ENCODE data around the gene SOX18. TPM values are rescaled to one million over a fixed set of nuclear protein-coding genes. Genes with fewer than 3 reads are reported as not detected.
A peak's percentile ranks its signal among the peaks of the same experiment; 100 is the strongest.

The SOX18 gene
- total RNA-seq: 1 to 10 TPM in 3 of 4 donors, under 1 TPM in 1; 0.79 to 8.7 (median 3.3) TPM

DNA sequence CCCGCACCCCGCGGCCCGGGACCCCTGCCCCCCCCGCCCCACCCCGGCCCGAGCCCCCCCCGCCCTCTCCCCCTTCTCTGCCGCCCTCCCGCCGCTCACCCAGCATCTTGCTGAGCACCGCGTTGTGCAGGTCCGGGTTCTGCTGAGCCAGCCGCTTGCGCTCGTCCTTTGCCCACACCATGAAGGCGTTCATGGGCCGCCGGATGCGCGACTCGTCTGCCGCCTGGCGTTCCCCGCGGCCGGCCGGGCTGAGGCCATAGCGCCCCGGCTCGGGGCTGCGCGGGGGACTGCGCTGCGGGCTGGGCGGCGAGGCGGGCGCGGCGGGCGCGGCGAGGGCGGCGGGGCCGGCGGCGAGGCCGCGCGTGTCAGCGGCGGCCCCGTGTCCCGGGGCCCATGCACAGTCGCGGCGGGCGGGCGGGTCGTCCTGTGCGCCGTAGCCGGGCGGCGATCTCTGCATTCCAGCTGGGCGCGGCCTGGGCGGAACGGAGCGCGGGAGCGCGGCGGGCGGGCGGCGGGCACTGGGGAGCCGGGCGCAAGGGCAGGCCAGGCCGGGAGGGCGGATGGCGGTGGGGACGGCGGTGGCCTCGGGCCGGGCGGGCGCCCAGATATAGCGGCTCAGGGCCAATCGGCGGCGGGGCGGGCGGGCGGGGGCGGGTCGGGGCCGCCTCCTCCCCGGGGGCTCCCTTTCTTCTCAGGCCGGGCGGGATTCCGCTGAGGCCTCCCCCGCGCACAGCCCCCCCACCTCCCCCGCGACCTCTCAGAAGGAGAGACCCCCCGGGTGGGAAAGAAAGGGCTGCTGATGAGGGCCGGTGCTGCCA lies at the start of gene SOX18:
TSS of gene SOX18 (minus strand) at position 580 of the 818 bp plus-strand sequence. CDS start at position 457, 123 bp downstream.
- no peak for TF ChIP-seq POLR2AphosphoS5 (IDR thresholded peaks at IDR 0.05)
- TF ChIP-seq, protein P1, sequence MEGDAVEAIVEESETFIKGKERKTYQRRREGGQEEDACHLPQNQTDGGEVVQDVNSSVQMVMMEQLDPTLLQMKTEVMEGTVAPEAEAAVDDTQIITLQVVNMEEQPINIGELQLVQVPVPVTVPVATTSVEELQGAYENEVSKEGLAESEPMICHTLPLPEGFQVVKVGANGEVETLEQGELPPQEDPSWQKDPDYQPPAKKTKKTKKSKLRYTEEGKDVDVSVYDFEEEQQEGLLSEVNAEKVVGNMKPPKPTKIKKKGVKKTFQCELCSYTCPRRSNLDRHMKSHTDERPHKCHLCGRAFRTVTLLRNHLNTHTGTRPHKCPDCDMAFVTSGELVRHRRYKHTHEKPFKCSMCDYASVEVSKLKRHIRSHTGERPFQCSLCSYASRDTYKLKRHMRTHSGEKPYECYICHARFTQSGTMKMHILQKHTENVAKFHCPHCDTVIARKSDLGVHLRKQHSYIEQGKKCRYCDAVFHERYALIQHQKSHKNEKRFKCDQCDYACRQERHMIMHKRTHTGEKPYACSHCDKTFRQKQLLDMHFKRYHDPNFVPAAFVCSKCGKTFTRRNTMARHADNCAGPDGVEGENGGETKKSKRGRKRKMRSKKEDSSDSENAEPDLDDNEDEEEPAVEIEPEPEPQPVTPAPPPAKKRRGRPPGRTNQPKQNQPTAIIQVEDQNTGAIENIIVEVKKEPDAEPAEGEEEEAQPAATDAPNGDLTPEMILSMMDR (IDR thresholded peaks at IDR 0.05): no peak
- no peak for TF ChIP-seq EP300 (IDR thresholded peaks at IDR 0.05)
- TF ChIP-seq POLR2A (IDR thresholded peaks at IDR 0.05): no peak
- Histone ChIP-seq H3K36me3 (no peaks in the 10 kb centered on the region), H3K4me3 (peak within 1 kb of the TSS; percentile 43), H3K9me3 (no peaks in the 10 kb centered on the region), H3K27me3 (peaks cover 71% of the 10 kb centered on the region), H3K4me1 (peaks cover 47% of the 10 kb centered on the region), H3K27ac (peak within 1 kb of the TSS; percentile 47)
- DNase-seq (ENCODE audit: low spot score in 2 of 2): no peak
- WGBS: 0% methylated on average over 7 of the region's 111 CpGs

DNA sequence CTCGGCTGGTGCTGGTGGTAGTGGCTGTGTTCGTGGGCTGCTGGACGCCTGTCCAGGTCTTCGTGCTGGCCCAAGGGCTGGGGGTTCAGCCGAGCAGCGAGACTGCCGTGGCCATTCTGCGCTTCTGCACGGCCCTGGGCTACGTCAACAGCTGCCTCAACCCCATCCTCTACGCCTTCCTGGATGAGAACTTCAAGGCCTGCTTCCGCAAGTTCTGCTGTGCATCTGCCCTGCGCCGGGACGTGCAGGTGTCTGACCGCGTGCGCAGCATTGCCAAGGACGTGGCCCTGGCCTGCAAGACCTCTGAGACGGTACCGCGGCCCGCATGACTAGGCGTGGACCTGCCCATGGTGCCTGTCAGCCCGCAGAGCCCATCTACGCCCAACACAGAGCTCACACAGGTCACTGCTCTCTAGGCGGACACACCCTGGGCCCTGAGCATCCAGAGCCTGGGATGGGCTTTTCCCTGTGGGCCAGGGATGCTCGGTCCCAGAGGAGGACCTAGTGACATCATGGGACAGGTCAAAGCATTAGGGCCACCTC lies 49.1 kb upstream of the SOX18 start:
- Histone ChIP-seq H3K36me3 (no peaks in the 10 kb centered on the region), H3K27me3 (peaks cover 42% of the 10 kb centered on the region), H3K27ac (no peak overlapping the region), H3K4me3 (no peak overlapping the region), H3K4me1 (peaks cover 14% of the 10 kb centered on the region), H3K9me3 (no peaks in the 10 kb centered on the region)
- no peak for DNase-seq (ENCODE audit: low spot score in 2 of 2)
- no peak for TF ChIP-seq EP300 (IDR thresholded peaks at IDR 0.05)
- no peak for TF ChIP-seq POLR2AphosphoS5 (IDR thresholded peaks at IDR 0.05)
- TF ChIP-seq, protein P1 (IDR thresholded peaks at IDR 0.05): no peak
- TF ChIP-seq POLR2A (IDR thresholded peaks at IDR 0.05): no peak
- WGBS: 95% methylated on average over 19 of the region's 28 CpGs

DNA sequence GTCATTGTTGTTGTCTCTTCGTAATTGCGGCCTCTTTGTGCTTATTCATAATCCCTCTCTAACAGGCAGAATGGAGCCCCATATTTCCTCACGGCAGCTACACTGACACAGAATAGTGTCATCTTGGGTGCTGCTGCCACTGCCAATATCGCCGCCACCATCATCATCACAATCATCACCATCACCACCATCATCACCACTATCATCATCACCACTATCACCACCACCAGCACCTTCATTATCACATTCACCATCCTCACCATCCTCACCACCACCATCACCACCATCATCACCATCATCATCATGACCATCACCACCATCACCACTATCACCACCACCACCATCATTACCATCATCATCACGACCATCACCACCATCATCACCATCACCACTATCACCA lies 47.1 kb upstream of the SOX18 start:
- TF ChIP-seq EP300 (IDR thresholded peaks at IDR 0.05): no peak
- TF ChIP-seq, protein P1 (IDR thresholded peaks at IDR 0.05): no peak
- no peak for TF ChIP-seq POLR2A (IDR thresholded peaks at IDR 0.05)
- TF ChIP-seq POLR2AphosphoS5 (IDR thresholded peaks at IDR 0.05): no peak
- H3K9me3 ChIP-seq: no peaks in the 10 kb centered on the region
- H3K4me3 ChIP-seq: no peak overlapping the region
- no peaks in the 10 kb centered on the region for H3K4me1 ChIP-seq
- no peaks in the 10 kb centered on the region for H3K36me3 ChIP-seq
- DNase-seq (ENCODE audit: low spot score in 2 of 2): no peak
- peaks cover 22% of the 10 kb centered on the region for H3K27me3 ChIP-seq
- no peak overlapping the region for H3K27ac ChIP-seq
- 96% methylated on average over 6 of the region's 6 CpGs for WGBS

DNA sequence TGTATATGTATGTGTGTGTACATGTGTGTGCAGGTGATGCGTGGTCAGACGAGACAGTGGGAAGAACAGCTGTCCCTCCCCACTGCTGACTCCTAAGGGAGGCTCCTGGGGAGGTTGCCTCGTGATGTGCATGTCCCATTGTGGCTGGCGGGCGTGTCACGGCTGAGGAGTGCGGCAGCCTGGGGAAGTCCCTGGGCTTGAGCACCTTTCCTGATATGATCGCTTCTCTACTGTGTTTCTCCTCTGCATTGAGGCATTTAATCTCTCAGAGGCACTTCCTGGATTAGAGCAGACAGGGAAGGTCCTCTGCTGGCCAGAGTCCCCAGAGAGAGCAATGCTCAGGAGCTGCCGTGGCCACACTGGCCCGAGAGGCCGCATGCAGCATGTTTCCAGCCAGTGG lies 46.5 kb upstream of the SOX18 start:
- Histone ChIP-seq H3K4me3 (no peak overlapping the region), H3K9me3 (no peaks in the 10 kb centered on the region), H3K27me3 (peaks cover 16% of the 10 kb centered on the region), H3K36me3 (no peaks in the 10 kb centered on the region), H3K4me1 (no peaks in the 10 kb centered on the region), H3K27ac (no peak overlapping the region)
- 64% methylated on average over 8 of the region's 11 CpGs for WGBS
- no peak for DNase-seq (ENCODE audit: low spot score in 2 of 2)
- TF ChIP-seq POLR2AphosphoS5 (IDR thresholded peaks at IDR 0.05) (no peak), POLR2A (IDR thresholded peaks at IDR 0.05) (no peak), EP300 (IDR thresholded peaks at IDR 0.05) (no peak)
- TF ChIP-seq, protein P1 (IDR thresholded peaks at IDR 0.05): no peak

DNA sequence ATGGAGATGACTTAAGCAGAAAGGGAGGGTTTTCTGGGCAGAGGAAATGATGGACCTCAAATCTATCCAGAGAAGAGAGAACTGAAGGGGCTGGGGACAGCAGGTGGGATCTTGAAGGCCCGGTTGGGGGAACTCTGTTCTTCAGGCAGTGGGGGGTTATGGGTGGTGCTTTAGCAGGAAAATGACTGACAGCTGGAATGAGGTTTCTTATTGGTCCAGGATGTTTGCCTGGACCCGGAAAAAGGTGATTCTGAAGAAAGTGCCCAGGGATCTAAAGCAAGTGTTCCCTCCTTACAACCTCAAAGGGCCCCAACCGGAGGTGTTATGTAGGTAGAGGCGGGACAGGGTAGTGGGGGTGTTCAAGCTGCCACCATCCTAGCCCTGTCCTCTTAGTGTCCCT lies 46.0 kb upstream of the SOX18 start:
- TF ChIP-seq, protein P1 (IDR thresholded peaks at IDR 0.05): no peak
- TF ChIP-seq POLR2AphosphoS5 (IDR thresholded peaks at IDR 0.05): no peak
- no peak for TF ChIP-seq EP300 (IDR thresholded peaks at IDR 0.05)
- TF ChIP-seq POLR2A (IDR thresholded peaks at IDR 0.05): no peak
- Histone ChIP-seq H3K27me3 (peaks cover 11% of the 10 kb centered on the region), H3K4me1 (no peaks in the 10 kb centered on the region), H3K4me3 (no peak overlapping the region), H3K27ac (no peak overlapping the region), H3K9me3 (no peaks in the 10 kb centered on the region), H3K36me3 (no peaks in the 10 kb centered on the region)
- WGBS: 77% methylated on average over 4 of the region's 4 CpGs
- no peak for DNase-seq (ENCODE audit: low spot score in 2 of 2)
